ENCODE data around the gene NR6A1.

The NR6A1 gene

DNA sequence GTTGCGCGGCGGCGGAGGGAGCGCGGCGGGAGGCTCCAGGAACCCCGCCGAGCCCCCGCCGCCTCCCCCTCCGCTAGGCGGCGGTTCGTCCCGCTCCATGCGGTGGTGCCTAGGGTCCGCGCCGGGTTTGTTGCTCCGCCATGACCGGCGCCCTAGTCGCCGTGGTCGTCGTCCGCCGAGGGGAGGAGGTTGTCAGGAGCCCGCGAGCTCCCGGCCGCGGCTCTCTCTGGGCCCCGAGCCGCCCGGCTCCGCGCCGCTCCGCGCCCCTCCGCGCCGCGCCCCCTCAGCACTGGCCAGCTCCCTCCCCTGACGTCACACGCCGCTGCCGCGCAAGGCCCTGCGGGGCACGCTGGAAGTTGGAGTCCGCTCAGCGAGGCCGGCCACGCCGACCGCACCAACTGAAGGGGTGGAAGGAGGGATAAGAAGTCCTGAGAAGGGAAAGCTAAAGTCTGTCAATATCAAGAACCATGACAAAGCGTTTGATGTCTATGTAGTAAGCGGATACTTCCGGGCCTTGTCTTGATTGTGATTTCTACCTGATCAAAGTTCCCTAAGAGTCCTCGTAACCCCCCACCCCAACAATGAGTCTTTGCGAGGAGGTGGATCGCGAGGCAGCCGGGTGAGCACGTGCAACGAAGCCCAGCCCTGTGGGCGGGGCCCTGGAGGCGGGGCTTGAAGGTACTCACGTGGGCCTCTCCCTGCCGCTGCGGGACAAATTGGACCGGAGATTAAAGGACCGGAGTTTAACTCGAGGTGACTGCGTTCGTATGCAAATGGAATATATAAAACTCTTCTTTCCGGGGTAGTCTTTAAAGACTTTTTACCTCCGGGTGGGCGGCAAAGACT is at the start of gene NR6A1:
TSS of gene NR6A1 (minus strand) at position 291 of the 846 bp plus-strand sequence.
- DNase-seq, result peak; percentile 96

DNA sequence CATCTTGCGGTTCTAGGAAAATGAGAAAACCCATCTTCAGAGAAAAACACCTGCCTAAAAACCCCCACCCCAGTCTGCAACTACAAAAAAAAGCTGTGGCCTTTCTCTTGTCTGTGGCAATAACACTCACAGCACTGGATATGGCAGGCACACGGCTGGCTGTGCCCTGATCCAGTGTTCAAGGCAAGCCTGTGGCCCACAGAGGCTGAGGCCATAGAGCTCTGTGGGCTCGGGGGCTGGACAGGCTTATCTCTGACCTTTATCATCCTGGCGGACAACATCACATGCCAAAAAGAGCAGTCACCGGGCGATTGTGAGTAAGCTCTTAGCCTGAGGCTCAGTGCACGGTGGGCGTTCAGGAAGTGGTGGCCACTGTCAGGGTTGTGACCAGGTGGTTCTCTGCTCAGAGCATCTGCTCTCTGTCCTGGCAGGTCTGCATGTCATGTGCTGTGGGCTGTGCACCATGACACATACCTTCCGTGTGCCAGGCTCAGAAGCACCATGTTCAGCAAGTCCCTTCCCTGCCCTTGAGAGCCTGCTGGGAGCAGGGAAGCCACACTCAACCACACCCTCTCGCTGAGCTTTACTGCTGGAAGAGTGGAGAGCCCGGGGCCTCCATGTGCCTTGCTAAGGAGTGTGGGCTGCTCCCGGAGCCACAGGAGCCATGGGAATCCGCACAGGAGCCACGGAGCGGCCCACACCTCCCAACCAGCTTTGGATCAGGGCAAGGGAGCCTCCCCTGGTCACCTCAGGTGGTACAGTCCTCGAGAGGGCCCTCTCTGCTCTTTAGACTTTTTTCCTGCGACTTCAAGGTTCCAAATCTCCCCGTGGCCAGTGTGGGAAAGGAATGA is 47.5 kb upstream of the NR6A1 start:
- no peak for DNase-seq

DNA sequence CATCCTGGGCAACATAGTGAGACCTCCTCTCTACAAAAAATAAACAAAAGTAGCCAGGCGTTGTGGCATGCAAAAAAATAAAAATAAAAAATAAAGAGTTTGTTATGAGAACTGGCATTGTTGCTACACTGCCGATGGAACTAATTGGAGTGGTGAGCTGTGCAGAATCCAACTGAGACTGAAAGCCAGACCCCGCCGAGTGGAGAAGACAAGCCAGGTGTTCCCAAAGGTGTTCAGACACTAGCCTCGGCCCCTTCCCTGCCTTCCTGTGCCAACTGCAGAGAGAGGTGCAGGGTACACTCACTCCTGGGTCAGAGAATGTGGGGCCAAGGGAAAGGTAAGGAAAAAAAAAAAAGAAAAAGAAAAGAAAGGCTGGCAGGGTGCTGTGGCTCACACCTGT is 44.5 kb upstream of the NR6A1 start:
- no peak for DNase-seq

DNA sequence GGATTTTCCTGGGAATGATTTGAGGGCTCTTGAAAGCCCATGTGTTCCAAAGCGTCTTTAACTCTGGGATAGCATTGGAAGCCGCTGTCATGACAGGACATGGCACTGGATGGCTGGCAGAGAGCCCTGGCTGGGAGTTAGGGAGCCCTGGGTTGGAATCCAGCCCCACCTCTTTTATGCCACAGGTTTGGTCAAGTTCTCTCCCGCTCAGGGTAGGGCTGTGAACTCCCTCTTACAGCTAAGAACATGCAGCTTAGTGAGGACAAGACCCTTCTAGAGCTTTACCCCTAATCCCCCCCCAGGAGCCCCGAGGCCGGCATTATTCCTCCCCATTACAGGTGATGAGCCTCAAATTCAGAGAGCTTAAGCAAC is 43.0 kb upstream of the NR6A1 start:
- DNase-seq, result no peak

DNA sequence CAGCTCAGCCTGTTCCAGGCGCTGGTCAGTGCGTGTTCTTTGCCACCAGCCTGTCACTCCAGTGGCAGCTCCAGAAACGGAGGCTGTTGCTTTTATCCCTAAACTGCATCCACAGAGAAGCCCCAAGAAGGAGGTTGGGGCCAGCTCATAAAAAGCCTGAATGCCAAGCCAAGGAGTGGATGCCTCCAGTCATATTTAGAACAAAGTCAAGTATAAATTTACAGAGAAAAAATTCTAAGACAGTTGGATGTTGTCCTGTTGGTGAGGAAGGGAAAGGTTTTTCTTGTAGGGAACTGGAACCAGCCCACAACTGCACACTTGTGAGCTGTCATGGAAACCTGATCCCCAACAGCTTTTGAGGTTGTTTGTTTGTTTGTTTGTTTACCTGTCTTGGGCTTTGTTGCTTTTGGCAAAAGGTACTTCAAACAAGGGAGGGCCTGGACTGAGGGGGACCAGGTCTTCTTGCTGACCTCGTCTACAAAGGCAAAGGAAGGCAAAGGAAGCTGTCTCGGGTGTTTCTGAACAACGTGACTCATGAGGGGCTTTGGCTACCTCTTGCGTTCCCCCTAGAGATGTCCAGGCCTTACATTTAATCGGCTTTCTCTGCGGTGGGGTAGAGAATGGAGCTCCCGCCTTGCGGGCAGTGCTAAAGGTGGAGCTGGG is 42.5 kb upstream of the NR6A1 start:
- no peak for DNase-seq

DNA sequence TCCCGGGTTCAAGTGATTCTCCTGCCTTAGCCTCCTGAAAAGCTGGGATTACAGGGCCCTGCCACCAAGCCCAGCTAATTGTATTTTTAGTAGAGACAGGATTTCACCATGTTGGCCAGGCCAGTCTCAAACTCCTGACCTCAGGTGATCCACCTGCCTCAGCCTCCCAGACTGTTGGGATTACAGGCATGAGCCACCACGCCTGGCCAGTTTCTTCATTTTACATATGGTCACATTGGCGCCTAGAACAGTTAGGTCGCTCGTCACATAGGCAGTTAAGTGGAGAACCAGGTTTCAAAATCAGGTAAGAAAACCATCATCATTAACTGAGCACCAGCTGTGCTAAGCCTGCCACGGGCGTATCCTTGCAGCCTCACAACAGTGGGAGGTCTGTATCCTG is 41.9 kb upstream of the NR6A1 start:
- DNase-seq, result no peak

DNA sequence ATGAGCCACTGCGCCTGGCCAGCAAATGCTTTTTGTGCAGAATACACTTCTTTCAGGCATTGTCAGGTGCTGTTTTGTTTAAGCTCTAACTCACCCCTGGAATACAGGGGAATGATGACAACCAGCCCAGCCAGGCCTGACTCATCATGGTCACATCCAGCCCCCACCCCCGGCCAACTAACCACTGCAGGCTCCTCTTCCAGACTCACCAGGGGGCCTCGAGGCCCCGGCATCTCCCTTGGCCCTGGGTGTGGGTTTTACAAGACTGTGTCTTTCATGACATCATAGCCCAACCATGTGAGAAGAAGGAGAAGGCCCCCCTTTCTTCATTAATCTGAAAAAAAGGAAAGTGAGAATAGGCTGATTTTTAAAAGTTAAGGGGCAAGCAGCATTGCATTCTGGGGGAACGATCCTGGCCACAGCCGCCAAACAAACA is 41.3 kb upstream of the NR6A1 start:
- no peak for DNase-seq

DNA sequence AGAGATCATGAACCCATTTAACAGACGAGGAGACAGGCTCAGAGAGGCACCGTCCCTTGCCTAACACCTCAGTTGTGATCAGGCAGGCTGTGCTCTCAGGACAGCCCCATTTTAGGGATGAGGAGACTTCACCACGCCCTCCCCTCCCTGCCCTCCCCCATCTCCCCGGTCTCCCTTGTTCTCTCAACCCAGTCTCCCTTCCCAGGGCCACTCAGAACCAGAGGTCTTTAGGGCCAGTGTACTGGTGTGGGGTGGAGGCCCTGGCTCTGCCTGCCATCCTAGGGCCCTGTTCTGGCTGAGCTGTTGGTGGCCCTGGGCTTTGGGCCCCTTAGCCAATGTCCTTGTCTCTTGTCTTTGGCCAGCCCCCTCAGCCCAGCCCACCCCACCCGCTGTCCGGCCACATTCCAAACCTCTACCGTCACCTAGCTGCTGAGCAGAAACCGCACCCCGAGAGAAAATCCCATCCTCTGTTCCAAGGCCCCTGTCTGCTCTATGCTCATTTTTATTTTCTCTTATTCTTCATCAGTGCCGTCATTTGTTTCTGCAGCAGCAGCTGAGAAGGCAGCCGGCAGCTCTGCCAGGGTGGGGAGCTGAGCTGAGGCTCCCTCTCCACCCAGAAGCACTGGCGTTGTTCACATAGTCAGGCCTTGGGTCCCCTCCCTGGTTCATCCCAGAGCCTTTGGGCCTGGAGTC is 39.7 kb upstream of the NR6A1 start:
- no peak for DNase-seq

DNA sequence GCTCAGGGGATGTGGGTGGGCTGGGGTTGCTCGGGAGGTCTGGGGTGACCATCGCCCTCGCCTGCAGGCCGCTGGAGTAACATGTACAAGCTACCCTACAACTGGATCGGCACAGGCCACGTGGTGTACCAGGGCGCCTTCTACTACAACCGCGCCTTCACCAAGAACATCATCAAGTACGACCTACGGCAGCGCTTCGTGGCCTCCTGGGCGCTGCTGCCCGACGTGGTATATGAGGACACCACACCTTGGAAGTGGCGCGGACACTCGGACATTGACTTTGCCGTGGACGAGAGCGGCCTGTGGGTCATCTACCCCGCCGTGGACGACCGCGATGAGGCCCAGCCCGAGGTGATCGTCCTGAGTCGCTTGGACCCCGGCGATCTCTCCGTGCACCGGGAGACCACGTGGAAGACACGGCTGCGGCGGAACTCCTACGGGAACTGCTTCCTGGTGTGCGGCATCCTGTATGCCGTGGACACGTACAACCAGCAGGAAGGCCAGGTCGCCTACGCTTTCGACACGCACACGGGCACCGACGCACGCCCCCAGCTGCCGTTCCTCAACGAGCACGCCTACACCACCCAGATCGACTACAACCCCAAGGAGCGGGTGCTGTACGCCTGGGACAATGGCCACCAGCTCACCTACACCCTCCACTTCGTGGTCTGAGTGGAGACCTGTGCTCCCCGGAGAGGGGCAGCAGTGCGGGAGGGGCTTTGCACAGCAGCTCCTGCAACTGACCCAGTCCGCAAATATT is 38.8 kb upstream of the NR6A1 start:
- DNase-seq, result no peak

DNA sequence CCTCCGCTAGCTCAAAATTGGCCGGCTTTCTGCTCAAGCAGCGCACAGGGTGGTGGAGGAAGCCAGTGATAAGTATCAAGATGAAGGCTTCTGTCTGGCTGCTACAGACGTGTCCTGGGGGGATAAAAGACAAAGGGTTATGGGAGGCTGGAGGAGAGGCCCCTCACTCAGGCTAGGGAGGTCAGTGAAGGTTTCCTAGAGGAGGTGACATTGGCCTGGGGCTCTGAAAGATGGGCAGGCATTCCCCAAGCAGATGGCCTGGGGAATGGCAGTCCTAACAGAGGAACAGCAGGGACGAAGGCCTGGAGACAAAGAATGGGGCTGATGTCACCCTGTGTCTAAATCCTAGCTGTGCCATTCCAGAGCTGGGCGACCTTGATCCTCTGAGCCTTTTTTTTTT is 38.1 kb upstream of the NR6A1 start:
- DNase-seq, result no peak

DNA sequence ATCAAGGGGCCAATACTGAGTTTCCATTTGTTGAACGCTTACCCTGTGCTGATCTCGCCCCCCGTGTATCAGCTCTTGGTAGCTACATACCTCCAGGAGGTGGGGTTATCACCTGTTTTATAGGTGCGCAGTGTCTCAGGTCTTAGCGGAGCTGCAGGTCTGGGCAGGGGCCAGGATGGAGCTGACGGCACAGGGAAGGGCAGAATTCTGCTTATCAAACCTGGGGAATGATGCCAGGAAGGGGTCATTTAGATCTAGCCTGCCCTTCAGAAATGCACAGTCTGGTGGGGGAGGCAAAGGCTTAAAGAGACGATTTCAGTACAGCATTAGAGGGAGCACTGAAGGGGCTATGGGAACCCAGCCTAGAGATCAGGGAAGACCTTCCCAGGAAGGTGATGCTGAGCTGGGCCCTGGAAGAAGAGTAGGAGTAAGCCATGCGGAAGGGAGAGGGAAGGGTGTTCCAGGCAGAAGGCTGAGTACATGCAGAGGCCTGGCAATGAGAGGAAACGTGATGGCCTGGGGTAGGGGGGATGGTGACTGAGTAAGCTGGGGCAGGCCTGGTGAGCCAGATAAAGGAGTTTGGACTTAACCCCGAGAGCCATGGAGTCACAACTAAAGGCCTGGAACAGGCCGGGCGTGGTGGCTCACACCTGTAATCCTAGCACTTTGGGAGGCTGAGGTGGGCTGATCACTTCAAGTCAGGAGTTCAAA is 37.3 kb upstream of the NR6A1 start:
- no peak for DNase-seq

DNA sequence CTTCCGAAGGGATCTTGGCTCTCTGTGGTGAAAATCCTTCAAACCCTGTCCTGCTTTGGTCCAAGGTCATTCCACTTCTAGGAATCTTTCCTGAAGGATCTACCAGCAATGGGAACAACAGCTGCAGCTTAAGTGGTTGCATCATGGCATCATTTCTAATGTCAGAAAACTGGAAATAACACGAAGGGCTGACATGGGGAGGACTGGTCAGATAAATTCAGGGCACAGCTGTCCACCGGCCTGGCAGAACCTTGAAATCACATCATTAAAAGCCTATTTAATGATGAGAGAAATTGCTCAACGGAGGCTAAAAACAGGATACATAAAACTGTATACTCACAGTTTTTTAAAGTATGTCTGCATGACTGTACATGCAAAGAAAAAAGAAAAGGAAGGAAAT is 34.1 kb upstream of the NR6A1 start:
- no peak for DNase-seq

DNA sequence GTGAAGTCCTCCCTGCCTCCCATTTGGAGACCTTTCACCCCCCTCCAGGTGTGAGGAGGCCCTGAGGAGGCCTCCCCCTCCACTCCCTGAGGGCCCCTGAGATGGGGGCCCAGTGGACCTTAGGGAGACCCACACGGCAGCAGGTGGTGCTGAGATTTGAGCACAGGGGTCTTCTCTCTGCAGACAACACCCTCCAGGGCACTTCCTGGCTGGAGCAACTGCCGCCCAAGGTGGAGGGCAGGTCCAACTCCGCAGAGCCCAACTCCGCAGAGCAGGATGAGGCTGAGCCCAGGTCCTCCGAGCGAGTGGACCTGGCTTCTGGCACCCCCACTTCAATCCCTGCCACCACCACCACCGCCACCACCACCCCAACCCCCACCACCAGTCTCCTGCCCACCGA is 32.8 kb upstream of the NR6A1 start:
- no peak for DNase-seq

DNA sequence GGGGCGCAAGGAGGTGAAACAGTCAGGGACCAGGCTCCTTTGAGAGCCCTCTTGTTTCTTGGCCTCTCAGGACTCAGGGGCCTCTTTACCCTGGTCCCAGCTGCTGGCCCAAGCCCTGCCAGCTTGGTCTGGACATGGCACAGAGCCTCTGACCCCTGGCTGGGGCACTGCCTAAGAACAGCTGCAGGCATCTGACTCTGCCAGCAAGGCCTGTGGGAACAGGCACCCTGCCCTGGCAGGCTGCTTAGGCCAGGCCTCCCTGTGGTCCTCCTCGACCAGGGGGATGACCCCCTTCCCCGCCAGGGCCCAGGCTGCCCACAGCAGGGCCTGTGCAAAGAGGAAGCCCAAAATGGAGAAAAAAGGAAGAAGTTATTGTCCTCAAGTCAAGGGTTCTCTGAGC is 31.3 kb upstream of the NR6A1 start:
- DNase-seq, result no peak

DNA sequence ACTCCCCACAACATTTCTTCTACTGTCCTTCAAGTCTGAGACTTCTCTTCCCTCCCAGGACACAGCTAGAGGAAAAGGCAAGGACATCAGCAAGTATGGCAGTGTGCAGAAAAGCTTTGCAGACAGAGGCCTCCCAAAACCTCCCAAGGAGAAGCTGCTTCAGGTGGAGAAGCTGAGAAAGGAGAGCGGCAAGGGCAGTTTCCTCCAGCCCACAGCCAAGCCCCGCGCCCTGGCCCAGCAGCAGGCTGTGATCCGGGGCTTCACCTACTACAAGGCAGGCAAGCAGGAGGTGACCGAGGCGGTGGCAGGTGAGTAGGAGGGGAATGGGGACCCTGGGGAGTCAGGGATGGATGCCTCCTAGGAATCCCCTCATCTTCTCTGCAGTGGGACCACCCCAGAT is 30.2 kb upstream of the NR6A1 start:
- DNase-seq, result no peak

DNA sequence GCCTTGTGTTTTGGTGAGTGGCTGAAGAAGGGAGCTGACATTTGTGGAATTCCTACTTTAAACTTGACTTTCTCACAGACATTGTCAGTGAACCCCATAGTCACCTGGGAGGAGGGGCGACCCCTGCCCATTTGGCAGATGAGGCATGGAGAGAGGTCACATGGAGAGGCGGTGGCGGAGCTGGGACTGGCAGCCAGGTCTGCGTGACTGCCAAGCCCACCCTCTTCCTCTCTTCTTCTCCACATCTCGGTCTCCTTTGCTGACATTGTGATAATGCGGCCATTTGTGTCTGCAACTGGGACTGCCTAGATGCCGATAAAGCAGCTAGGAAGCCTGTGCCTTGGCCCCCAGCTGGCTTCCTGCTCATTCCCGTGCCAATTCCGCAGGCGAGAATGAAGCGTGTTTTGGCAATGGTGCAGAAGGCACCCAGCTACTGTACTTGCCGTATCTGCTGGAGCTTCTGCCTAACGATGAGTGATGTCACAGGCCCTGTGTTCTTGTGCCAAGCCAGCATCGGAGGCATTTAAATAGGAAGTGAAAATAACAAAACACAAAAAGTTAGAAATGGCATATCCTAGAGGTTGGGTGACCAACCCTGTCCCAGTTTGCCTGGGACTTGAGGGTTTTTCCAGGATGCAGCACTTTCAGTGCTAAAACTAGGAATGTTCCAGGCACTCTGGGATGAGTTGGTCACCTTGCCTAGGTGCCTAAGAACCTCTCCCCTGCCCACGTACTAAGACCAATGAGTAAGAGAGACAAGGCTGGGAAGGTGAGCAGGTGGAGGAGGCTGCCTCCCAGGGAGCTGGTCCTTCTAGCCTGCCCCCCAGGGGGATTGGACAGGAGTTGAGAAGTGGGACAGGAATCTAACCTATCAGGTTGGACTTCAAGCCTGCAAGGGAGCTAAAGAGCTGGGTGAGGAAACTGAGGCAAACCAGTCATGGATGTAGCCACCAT is 29.5 kb upstream of the NR6A1 start:
- DNase-seq, result no peak

DNA sequence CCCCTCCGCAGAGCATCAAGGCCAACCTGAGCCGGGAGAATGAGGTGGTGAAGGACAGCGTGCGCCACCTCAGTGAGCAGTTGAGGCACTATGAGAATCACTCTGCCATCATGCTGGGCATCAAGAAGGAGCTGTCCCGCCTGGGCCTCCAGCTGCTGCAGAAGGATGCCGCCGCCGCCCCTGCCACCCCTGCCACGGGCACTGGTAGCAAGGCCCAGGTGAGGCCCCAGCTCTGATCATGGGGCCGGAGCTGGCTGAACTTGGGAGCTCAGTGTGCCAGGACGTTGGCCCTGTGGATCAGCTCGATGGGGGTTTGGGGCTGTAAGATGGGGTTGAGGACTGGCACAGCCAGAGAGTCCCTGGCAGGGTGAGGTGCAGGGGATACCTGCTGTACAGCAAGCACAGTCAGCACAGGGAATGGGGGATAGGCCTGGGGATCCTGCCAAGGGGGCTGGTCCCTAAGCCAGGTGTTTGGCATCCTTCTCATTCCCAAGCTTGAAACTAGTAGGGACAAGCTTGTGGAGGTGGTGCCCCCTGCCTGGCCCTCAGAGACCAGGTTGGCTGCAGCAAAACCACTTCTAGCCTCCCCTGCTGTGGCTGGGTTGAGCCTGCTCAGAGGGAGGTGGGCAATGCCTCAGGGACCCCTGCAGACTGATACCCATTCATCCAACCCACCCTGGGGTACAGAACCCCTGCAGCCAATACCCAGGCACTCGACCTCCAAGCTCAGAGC is 28.3 kb upstream of the NR6A1 start:
- no peak for DNase-seq

DNA sequence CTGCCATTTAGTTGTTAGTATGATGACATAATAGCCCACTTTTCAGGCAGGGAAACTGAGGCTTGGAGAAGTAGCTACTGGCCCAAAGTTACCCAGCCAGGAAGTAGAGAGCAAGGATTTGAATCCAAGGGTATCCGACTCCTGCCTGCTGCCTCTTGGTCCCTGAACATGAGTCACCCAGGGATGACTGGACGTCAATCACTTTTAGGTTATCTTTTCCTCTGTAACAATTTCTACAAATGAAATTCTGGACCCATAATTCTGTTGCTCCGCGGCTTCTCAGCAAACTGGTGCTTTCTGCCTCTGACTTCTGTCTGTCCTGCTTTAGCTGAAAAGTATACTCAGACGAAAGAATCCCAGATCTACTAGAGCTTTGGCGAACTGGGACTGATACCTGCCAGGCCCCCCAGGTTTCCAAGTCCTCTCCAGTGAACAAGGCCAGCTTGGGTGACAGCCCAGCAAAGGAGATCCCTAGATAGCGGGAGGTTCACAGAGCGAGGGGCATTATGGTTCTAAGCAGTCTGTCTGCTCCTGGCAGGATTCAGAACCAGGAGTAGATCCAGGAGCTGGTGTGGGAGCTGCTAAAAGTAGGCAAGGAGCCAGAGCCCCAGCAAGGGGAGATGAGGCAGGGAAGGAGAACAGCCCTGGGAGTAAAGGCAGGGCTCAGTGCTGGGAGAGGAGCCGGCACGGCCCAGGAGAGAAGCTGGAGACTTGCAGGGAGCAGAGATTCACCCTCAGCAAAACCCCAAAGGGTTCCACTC is 26.4 kb upstream of the NR6A1 start:
- DNase-seq, result no peak

DNA sequence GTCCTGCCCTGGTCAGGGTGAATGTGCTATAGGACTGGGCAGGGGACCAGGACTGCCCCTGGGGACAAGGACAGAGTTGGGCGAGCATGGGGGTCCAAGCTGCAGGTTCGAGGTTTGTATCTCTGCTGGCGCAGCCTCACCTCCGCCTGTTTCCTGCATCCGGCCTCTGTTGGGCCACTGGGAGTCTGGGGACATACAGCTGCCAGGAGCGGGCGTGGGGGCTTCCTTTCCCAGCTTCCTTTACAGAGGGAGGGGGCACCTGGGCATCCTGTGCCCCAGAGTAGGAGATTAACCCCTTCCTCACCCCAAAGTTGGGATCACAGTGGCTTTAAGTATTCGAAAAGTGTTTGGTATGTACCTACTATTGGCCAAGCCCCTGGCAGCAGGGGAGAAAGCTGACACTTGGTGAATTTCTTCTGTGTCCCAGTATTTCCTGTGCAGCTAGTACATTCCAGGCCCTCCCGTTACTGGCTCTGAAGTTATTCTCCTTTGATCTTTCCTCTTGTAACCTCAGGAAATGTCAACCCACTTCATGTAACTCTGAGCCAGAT is 24.8 kb upstream of the NR6A1 start:
- no peak for DNase-seq
